Esophagus muscularis mucosa (tissue), 4 donors: ENCODE measurements around the gene DLK1. TPM values are rescaled to one million over a fixed set of nuclear protein-coding genes. Genes with fewer than 3 reads are reported as not detected.

Experiments
- DNase-seq: peaks from one replicate; pipeline ENCODE4 v3.0.0-alpha.2; 2017; ENCODE audit errors: extremely low spot score
- H3K27ac ChIP-seq, 4 donors: fragments of 200-600 bp; sonication (generic); replicated peaks in 1 of 4; 1 replicate in 3 of 4; 2 replicates in 1 of 4; pipeline ENCODE4 v1.5.1; 2016 to 2019; ENCODE audit warnings: mild to moderate bottlenecking in 1 of 4
- H3K27me3 ChIP-seq, 4 donors: fragments of 200-600 bp; sonication (generic); one replicate each; pipeline versions ENCODE4 v1.5.1 to v1.6.0; 2016 to 2019
- H3K36me3 ChIP-seq, 4 donors: fragments of 200-600 bp; sonication (generic); one replicate each; pipeline ENCODE4 v1.5.1; 2016 to 2019
- H3K4me1 ChIP-seq, 4 donors: fragments of 200-600 bp; sonication (generic); one replicate each; pipeline ENCODE4 v1.5.1; 2016 to 2019
- H3K4me3 ChIP-seq, 4 donors: fragments of 200-600 bp; sonication (generic); 1 replicate in 2 of 4; 2 replicates in 2 of 4; pipeline ENCODE4 v1.5.1; 2016 to 2019; ENCODE audit warnings: mild to moderate bottlenecking in 4 of 4, moderate library complexity in 1 of 4
- H3K9me3 ChIP-seq, 4 donors: fragments of 200-600 bp; sonication (generic); 1 replicate in 3 of 4; 2 replicates in 1 of 4; pipeline ENCODE4 v1.5.1; 2016 to 2019
- CTCF ChIP-seq, 3 experiments: fragments of 200-600 bp in 2 of 3; fragments of 450-650 bp in 1 of 3; sonication (generic) in 2 of 3; IDR thresholded peaks; one replicate each; pipeline ENCODE4 v1.5.1; 2017 to 2019; ENCODE audit warnings: antibody characterized with exemption in 3 of 3, mild to moderate bottlenecking in 2 of 3, moderate library complexity in 1 of 3
- EP300 ChIP-seq: sonication (generic); formaldehyde crosslinking; IDR thresholded peaks from one replicate; pipeline ENCODE4 v1.6.1; 2017; ENCODE audit warnings: antibody characterized with exemption
- POLR2A ChIP-seq: fragments of 450-650 bp; IDR thresholded peaks from one replicate; pipeline ENCODE4 v1.6.1; 2017; ENCODE audit warnings: antibody characterized with exemption, moderate library complexity, mild to moderate bottlenecking, low read depth
- POLR2AphosphoS5 ChIP-seq, 2 donors: sonication (generic); formaldehyde crosslinking; IDR thresholded peaks; one replicate each; pipeline ENCODE4 v1.6.1; 2017; ENCODE audit warnings: antibody characterized with exemption in 2 of 2
- WGBS: methylation state at CpG from one replicate; pipeline ENCODE4 v1.1.5; 2018; 5-methylcytosine and 5-hydroxymethylcytosine counted together
- intact Hi-C: fragments of 100-400 bp; cut with DNase I; formaldehyde crosslinking; loops from one replicate; pipeline ENCODE4 v1.15.1; 2023
- total RNA-seq, 4 donors: library from RNA; depleted of rRNA; stranded (reverse); fragments of >200 nt; gene quantifications; one replicate each; pipeline versions ENCODE4 v1.1.0 to v1.2.1, GENCODE V29; 2016

The DLK1 gene
- total RNA-seq, 4 donors from 2014 or later = 0.33 TPM; not detected in 3

- no peak for DNase-seq
- Histone ChIP-seq H3K36me3 (no peaks in the 10 kb centered on the region), H3K27ac (no peak overlapping the region), H3K4me3 (no peak overlapping the region), H3K4me1 (peaks cover 12 to 20% (median 14%) of the 10 kb centered on the region in 4 donors), H3K9me3 (peaks cover 0 to 7% (median 0%) of the 10 kb centered on the region in 4 donors), H3K27me3 (peaks cover 0 to 48% (median 5%) of the 10 kb centered on the region in 4 donors)
- intact Hi-C loops = no loop called here
- 76% methylated on average over 7 of the region's 7 CpGs for WGBS
- no peak for TF ChIP-seq EP300
Measured at GRCh38 chr14:100712490-100712889, 14.2 kb upstream of the DLK1 start.

GRCh38 chr14:100713705-100714104 lies 13.0 kb upstream of the DLK1 start:
- no peak overlapping the region for H3K27ac ChIP-seq
- no peaks in the 10 kb centered on the region for H3K36me3 ChIP-seq
- intact Hi-C loops = no loop called here
- TF ChIP-seq POLR2AphosphoS5 (IDR thresholded peaks at IDR 0.05) = no peak
- TF ChIP-seq CTCF (IDR thresholded peaks at IDR 0.05) = no peak
- TF ChIP-seq EP300 = no peak
- TF ChIP-seq POLR2A = no peak
- H3K4me1 ChIP-seq = peaks cover 12 to 16% (median 14%) of the 10 kb centered on the region in 4 donors
- DNase-seq = no peak
- peaks cover 0 to 7% (median 0%) of the 10 kb centered on the region in 4 donors for H3K9me3 ChIP-seq
- peaks cover 0 to 53% (median 4%) of the 10 kb centered on the region in 4 donors for H3K27me3 ChIP-seq
- H3K4me3 ChIP-seq = no peak overlapping the region
- WGBS = 80% methylated on average over 10 of the region's 10 CpGs

- intact Hi-C loops = no loop called here
- no peak for DNase-seq
- no peaks in the 10 kb centered on the region for H3K36me3 ChIP-seq
Measured at GRCh38 chr14:100714258-100714892, 12.3 kb upstream of the DLK1 start.

GRCh38 chr14:100715332-100715731 lies 11.4 kb upstream of the DLK1 start:
- TF ChIP-seq CTCF (IDR thresholded peaks at IDR 0.05) (no peak), EP300 (no peak), POLR2A (no peak), POLR2AphosphoS5 (IDR thresholded peaks at IDR 0.05) (no peak)
- Histone ChIP-seq H3K4me1 (no peaks in the 10 kb centered on the region), H3K27me3 (peaks cover 0 to 48% (median 0%) of the 10 kb centered on the region in 4 donors), H3K27ac (no peak overlapping the region), H3K36me3 (no peaks in the 10 kb centered on the region), H3K4me3 (no peak overlapping the region), H3K9me3 (peaks cover 0 to 7% (median 0%) of the 10 kb centered on the region in 4 donors)
- 88% methylated on average over 9 of the region's 9 CpGs for WGBS
- DNase-seq = no peak
- intact Hi-C loops = no loop called here

More at GRCh38 chr14:100714258-100714892, 12.3 kb upstream of the DLK1 start:
- Histone ChIP-seq H3K4me3 (no peak overlapping the region), H3K27me3 (peaks cover 0 to 51% (median under 1%) of the 10 kb centered on the region in 4 donors), H3K4me1 (peaks cover 5 to 9% (median 7%) of the 10 kb centered on the region in 4 donors), H3K9me3 (peaks cover 0 to 7% (median 0%) of the 10 kb centered on the region in 4 donors), H3K27ac (no peak overlapping the region)
- TF ChIP-seq POLR2A = no peak
- no peak for TF ChIP-seq CTCF (IDR thresholded peaks at IDR 0.05)
- TF ChIP-seq POLR2AphosphoS5 (IDR thresholded peaks at IDR 0.05) = no peak
- no peak for TF ChIP-seq EP300
- 77% methylated on average over 23 of the region's 23 CpGs for WGBS

- 93% methylated on average over 2 of the region's 2 CpGs for WGBS
- H3K36me3 ChIP-seq = no peaks in the 10 kb centered on the region
- no peak overlapping the region for H3K4me3 ChIP-seq
- TF ChIP-seq CTCF (IDR thresholded peaks at IDR 0.05) (no peak), POLR2A (no peak), EP300 (no peak), POLR2AphosphoS5 (IDR thresholded peaks at IDR 0.05) (no peak)
- H3K27me3 ChIP-seq = peaks cover 0 to 43% (median 0%) of the 10 kb centered on the region in 4 donors
- H3K4me1 ChIP-seq = no peaks in the 10 kb centered on the region
- intact Hi-C loops = no loop called here
- no peak for DNase-seq
- H3K9me3 ChIP-seq = peaks cover 0 to 7% (median 0%) of the 10 kb centered on the region in 4 donors
- no peak overlapping the region for H3K27ac ChIP-seq
Measured at GRCh38 chr14:100715803-100716202, 10.9 kb upstream of the DLK1 start.
